ENCODE measurements around the gene TRIM2. TPM values are rescaled to one million over a fixed set of nuclear protein-coding genes. Genes with fewer than 3 reads are reported as not detected.

Gene TRIM2
- total and polyA plus RNA-seq, 2 donors (not counting 1 experiment from before 2014, with no cell fraction given): 39.6 to 90.8 TPM

DNA sequence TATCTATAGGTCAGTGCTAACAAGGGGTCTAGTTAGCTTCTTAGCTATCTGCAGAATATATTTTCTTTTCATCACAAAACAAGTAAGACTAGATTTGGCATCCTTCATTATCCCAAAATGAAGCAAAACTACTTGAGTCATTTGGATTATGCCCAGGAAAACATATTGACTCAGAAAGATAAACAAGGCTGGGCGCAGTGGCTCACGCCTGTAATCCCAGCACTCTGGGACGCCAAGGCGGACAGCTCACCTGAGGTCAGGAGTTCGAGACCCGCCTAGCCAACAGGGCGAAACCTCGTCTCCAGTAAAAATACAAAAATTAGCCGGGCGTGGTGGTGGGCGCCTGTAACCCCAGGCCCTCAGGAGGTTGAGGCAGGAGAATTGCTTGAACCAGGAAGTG, 122.3 kb downstream of the TRIM2 start:
- peaks cover 4% of the 10 kb centered on the region for H3K36me3 ChIP-seq (ENCODE audit: control insufficient read depth, insufficient read depth, low read length)
- no peak overlapping the region for H3K9ac ChIP-seq (ENCODE audit: insufficient read depth, low read length)
- peak; percentile 38 to 60 for DNase-seq (ENCODE audit: low read depth in 2 of 2)
- H3K4me3 ChIP-seq (replicated peaks in 1 of 4; ENCODE audit: control extremely low read depth in 1 of 4, insufficient read depth in 1 of 4, low read depth in 3 of 4, low read length in 4 of 4): no peak overlapping the region
- no peak overlapping the region for H3K4me2 ChIP-seq (ENCODE audit: extremely low read depth, insufficient read depth, low read length)
- no peaks in the 10 kb centered on the region for H3K4me1 ChIP-seq (ENCODE audit: control insufficient read depth, extremely low read depth, insufficient read depth, low read length)
- no peak overlapping the region for H2AFZ ChIP-seq (ENCODE audit: low read length)
- no peaks in the 10 kb centered on the region for H4K20me1 ChIP-seq (ENCODE audit: control insufficient read depth, extremely low read depth, insufficient read depth, low read length)
- no peak for TF ChIP-seq EZH2 (IDR thresholded peaks at IDR 0.05; ENCODE audit: low read length, missing control alignments)
- TF ChIP-seq, protein P1, sequence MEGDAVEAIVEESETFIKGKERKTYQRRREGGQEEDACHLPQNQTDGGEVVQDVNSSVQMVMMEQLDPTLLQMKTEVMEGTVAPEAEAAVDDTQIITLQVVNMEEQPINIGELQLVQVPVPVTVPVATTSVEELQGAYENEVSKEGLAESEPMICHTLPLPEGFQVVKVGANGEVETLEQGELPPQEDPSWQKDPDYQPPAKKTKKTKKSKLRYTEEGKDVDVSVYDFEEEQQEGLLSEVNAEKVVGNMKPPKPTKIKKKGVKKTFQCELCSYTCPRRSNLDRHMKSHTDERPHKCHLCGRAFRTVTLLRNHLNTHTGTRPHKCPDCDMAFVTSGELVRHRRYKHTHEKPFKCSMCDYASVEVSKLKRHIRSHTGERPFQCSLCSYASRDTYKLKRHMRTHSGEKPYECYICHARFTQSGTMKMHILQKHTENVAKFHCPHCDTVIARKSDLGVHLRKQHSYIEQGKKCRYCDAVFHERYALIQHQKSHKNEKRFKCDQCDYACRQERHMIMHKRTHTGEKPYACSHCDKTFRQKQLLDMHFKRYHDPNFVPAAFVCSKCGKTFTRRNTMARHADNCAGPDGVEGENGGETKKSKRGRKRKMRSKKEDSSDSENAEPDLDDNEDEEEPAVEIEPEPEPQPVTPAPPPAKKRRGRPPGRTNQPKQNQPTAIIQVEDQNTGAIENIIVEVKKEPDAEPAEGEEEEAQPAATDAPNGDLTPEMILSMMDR (conservative IDR thresholded peaks at IDR 0.05 in 1 of 2, IDR thresholded peaks at IDR 0.05 in 1 of 2; ENCODE audit: low read depth in 1 of 2, low read length in 2 of 2): no peak
- no peaks in the 10 kb centered on the region for H3K79me2 ChIP-seq (ENCODE audit: control insufficient read depth, insufficient read depth, low read length)
- no peaks in the 10 kb centered on the region for H3K27me3 ChIP-seq (ENCODE audit: control insufficient read depth, insufficient read depth, low read length)
- no peak overlapping the region for H3K27ac ChIP-seq (ENCODE audit: insufficient read depth, low read length)
- no peaks in the 10 kb centered on the region for H3K9me3 ChIP-seq (ENCODE audit: control insufficient read depth, insufficient read depth, low read depth, low read length)

DNA sequence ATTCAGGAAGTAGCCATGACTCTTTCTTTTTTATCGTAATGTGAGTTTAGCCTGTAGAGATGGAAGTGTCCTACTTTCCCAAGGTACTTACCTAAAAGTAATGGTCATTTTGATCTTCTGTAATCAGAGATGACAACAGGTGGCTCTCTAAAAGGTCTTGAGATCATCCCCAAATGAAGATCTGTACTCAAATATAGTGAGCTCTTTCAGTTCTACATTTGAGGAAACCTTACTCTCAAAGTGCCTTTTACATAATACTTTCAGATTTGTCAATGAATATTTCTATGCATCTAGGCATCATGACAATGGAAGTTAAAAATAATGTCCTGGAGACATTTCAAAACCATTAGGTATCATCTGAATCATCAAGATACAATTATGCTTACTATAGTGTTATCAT, 123.0 kb downstream of the TRIM2 start:
- Histone ChIP-seq H2AFZ (ENCODE audit: low read length) (no peak overlapping the region), H3K9ac (ENCODE audit: insufficient read depth, low read length) (no peak overlapping the region), H3K27me3 (ENCODE audit: control insufficient read depth, insufficient read depth, low read length) (no peaks in the 10 kb centered on the region), H3K4me1 (ENCODE audit: control insufficient read depth, extremely low read depth, insufficient read depth, low read length) (no peaks in the 10 kb centered on the region), H3K79me2 (ENCODE audit: control insufficient read depth, insufficient read depth, low read length) (no peaks in the 10 kb centered on the region), H4K20me1 (ENCODE audit: control insufficient read depth, extremely low read depth, insufficient read depth, low read length) (no peaks in the 10 kb centered on the region), H3K4me3 (replicated peaks in 1 of 4; ENCODE audit: control extremely low read depth in 1 of 4, insufficient read depth in 1 of 4, low read depth in 3 of 4, low read length in 4 of 4) (no peak overlapping the region), H3K27ac (ENCODE audit: insufficient read depth, low read length) (no peak overlapping the region), H3K36me3 (ENCODE audit: control insufficient read depth, insufficient read depth, low read length) (peaks cover 4% of the 10 kb centered on the region), H3K9me3 (ENCODE audit: control insufficient read depth, insufficient read depth, low read depth, low read length) (no peaks in the 10 kb centered on the region), H3K4me2 (ENCODE audit: extremely low read depth, insufficient read depth, low read length) (no peak overlapping the region)
- DNase-seq (ENCODE audit: low read depth in 2 of 2): no peak
- TF ChIP-seq, protein P1 (conservative IDR thresholded peaks at IDR 0.05 in 1 of 2, IDR thresholded peaks at IDR 0.05 in 1 of 2; ENCODE audit: low read depth in 1 of 2, low read length in 2 of 2): no peak
- TF ChIP-seq EZH2 (IDR thresholded peaks at IDR 0.05; ENCODE audit: low read length, missing control alignments): no peak

DNA sequence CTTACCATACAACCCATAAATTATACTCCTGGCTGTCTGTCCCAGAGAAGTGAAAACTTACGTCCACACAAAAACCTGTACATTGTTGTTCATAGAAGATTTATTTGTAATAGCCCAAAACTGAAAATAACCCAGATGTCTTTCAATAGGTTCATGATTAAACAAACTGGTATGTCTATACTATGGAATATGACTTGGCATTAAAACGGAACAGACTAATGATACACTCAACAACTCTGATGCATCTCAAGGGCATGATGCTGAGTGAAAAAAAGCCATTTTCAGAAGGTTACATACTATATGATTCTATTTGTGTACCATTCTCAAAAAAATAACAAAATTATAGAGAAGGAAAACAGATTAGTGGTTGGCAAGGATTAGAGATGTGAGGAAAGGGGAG, 128.7 kb downstream of the TRIM2 start:
- Histone ChIP-seq H2AFZ (ENCODE audit: low read length) (no peak overlapping the region), H3K9me3 (ENCODE audit: control insufficient read depth, insufficient read depth, low read depth, low read length) (no peaks in the 10 kb centered on the region), H3K27me3 (ENCODE audit: control insufficient read depth, insufficient read depth, low read length) (no peaks in the 10 kb centered on the region), H3K79me2 (ENCODE audit: control insufficient read depth, insufficient read depth, low read length) (no peaks in the 10 kb centered on the region), H3K36me3 (ENCODE audit: control insufficient read depth, insufficient read depth, low read length) (peaks cover 2% of the 10 kb centered on the region), H3K4me1 (ENCODE audit: control insufficient read depth, extremely low read depth, insufficient read depth, low read length) (no peaks in the 10 kb centered on the region), H3K27ac (ENCODE audit: insufficient read depth, low read length) (no peak overlapping the region), H4K20me1 (ENCODE audit: control insufficient read depth, extremely low read depth, insufficient read depth, low read length) (no peaks in the 10 kb centered on the region), H3K4me2 (ENCODE audit: extremely low read depth, insufficient read depth, low read length) (no peak overlapping the region), H3K9ac (ENCODE audit: insufficient read depth, low read length) (no peak overlapping the region), H3K4me3 (replicated peaks in 1 of 4; ENCODE audit: control extremely low read depth in 1 of 4, insufficient read depth in 1 of 4, low read depth in 3 of 4, low read length in 4 of 4) (no peak overlapping the region)
- no peak for DNase-seq (ENCODE audit: low read depth in 2 of 2)
- TF ChIP-seq, protein P1 (conservative IDR thresholded peaks at IDR 0.05 in 1 of 2, IDR thresholded peaks at IDR 0.05 in 1 of 2; ENCODE audit: low read depth in 1 of 2, low read length in 2 of 2): no peak
